Measurements from ENCODE around the gene ACSS3.
"Not testable (repeated sequence)": the region's sequence is repeated elsewhere in the genome, so short reads cannot be mapped to it uniquely, and the experiment has no call there.

The ACSS3 gene

GRCh38 chr12:81164827-81165226, 86.9 kb downstream of the ACSS3 start:
- no peak for DNase-seq (ENCODE audit: low read depth in 2 of 3, low spot score in 1 of 3)

GRCh38 chr12:81166790-81167189, 88.9 kb downstream of the ACSS3 start:
- DNase-seq (ENCODE audit: low read depth in 2 of 3, low spot score in 1 of 3), result no peak

DNA sequence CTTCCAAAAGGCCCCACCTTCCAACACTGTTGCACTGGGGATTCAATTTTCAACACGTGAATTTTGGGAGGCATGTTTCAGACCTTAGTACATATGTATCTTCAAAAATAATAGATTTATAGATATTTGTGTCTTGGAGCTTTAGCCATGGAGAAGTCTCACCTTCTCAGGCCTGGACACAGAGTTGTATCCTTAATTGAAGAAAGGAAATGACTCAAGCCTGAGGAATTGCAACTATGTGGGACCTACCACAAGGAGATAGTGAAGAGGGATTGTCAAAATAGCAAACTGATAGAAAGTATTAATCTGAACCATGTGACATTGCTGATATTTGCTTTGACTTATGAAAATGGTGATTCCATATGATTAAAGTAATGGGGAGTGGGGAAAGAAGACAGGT, 89.8 kb downstream of the ACSS3 start:
- no peak for DNase-seq (ENCODE audit: low read depth in 2 of 3, low spot score in 1 of 3)

DNA sequence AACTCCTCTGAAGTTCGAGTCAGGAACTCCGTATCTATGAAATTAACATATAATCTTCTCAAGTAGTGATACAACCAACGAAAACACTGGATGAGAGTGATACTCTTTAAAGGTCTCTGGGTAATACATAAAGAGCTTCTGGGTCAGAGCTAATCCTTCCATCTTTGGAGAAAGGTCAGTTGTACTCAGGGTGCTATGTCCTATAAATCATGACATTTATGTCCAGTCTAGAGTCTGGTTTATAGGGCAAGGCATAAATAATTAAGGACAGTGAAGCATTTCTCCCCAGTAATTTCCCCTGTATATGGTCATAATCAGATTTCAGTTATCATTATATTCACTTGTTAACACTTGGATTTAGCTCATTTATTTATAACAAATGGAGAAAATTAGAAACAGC, 90.6 kb downstream of the ACSS3 start:
- DNase-seq (ENCODE audit: low read depth in 2 of 3, low spot score in 1 of 3), result no peak

DNA sequence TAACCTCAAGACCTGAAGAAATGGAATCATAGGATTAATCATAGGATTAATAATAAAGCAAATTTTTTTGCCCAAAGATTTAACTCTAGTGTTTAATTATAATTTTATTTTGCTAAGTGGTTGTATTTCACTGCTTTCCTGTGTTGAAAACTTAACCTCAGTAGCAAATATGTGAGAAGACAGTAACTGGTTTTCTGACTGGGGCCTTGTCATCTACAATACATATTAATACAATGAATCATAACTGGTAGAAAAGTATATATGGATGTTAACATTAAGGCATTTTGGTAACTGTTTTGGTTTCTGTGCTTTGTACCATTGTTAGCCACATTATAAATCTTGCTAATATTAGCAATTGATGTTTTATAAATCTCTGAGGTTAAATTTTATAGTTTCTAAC, 92.2 kb downstream of the ACSS3 start:
- DNase-seq (ENCODE audit: low read depth in 2 of 3, low spot score in 1 of 3), result no peak

DNA sequence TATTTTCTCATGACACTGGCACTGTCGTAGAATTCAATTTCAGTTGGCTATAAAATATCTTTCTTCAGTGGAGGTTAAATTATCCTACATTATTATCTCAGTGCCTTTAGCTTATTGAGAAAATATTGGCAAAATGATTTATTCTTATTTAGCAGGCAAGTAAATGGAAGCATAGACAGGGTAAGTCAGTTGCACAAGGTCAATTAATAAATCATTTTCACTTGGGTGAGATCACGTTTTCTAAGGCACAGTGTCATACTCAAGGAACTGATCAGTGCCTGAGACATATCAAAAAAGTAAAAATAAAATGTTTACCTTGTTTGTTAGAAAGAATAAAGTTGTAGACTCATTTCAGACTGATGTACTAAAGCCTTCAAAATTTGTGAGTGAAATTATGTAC, 95.0 kb downstream of the ACSS3 start:
- DNase-seq (ENCODE audit: low read depth in 2 of 3, low spot score in 1 of 3), result no peak

- DNase-seq (ENCODE audit: low read depth in 2 of 3, low spot score in 1 of 3), result no peak
Measured at GRCh38 chr12:81174664-81175063, 96.8 kb downstream of the ACSS3 start.

DNA sequence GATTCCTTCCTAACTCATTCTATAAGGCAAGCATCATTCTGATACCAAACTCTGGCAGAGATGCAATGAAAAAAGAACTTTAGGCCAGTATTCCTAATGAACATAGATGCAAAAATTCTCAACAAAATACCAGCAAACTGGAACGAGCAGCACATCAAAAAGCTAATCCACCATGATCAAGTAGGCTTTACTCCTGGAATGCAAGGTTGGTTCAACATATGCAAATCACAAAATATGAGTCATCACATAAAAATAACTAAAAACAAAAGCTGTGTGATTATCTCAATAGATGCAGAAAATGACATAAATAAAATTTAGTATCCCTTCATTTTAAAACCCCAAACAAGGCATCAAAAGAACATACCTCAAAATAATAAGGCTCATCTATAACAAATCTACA, 98.9 kb downstream of the ACSS3 start:
- DNase-seq (ENCODE audit: low read depth in 2 of 3, low spot score in 1 of 3), result no peak

GRCh38 chr12:81181691-81182090, 103.8 kb downstream of the ACSS3 start:
- no peak for DNase-seq (ENCODE audit: low read depth in 2 of 3, low spot score in 1 of 3)

- no peak for DNase-seq (ENCODE audit: low read depth in 2 of 3, low spot score in 1 of 3)
Measured at GRCh38 chr12:81187686-81188085, 109.8 kb downstream of the ACSS3 start.

GRCh38 chr12:81196595-81196994, 118.7 kb downstream of the ACSS3 start:
- no peak for DNase-seq (ENCODE audit: low read depth in 2 of 3, low spot score in 1 of 3)

DNA sequence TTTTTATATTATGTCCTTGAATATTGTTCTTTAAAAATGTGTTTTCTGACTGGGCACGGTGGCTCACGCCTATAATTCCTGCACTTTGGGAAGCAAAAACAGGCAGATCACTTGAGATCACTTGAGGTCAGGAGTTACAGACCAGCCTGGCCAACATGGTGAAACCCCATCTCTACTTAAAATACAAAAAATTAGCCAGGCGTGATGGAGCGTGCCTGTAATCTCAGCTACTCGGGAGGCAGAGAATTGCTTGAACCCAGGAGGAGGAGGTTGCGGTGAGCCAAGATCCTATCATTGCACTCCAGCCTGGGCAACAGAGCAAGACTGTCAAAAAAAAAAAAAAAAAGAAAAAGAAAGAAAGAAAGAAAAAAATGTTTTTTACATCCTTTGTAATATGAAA, 122.7 kb downstream of the ACSS3 start:
- DNase-seq (ENCODE audit: low read depth in 2 of 3, low spot score in 1 of 3), result not testable (repeated sequence)

- DNase-seq (ENCODE audit: low read depth in 2 of 3, low spot score in 1 of 3), result no peak
Measured at GRCh38 chr12:81203671-81204204, 125.9 kb downstream of the ACSS3 start.

GRCh38 chr12:81205416-81205815, 127.5 kb downstream of the ACSS3 start:
- DNase-seq (ENCODE audit: low read depth in 2 of 3, low spot score in 1 of 3), result no peak

GRCh38 chr12:81206429-81206828, 128.6 kb downstream of the ACSS3 start:
- no peak for DNase-seq (ENCODE audit: low read depth in 2 of 3, low spot score in 1 of 3)

GRCh38 chr12:81207173-81207572, 129.3 kb downstream of the ACSS3 start:
- DNase-seq (ENCODE audit: low read depth in 2 of 3, low spot score in 1 of 3), result no peak

GRCh38 chr12:81207664-81208063, 129.8 kb downstream of the ACSS3 start:
- DNase-seq (ENCODE audit: low read depth in 2 of 3, low spot score in 1 of 3), result no peak

GRCh38 chr12:81208187-81208911, 130.5 kb downstream of the ACSS3 start:
- no peak for DNase-seq (ENCODE audit: low read depth in 2 of 3, low spot score in 1 of 3)

DNA sequence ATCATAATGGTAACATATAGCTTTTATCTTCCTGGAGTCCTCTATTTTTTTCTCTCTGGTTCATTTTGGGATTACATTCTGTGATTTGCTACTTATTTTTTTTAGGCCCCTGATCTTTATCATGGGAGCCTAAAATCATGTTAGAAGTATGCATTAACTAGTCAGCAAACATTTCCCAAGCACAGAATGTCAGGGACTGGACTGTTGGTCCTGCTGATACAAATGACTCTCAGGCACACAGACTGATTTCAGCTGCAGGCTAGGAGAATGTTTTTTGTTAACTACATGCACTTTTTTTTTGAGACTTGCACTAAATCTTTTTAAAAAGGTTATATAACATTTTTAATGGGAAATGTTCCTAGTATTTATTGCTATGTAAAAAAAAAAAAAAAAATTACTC, 131.1 kb downstream of the ACSS3 start:
- no peak for DNase-seq (ENCODE audit: low read depth in 2 of 3, low spot score in 1 of 3)

GRCh38 chr12:81209772-81210225, 131.9 kb downstream of the ACSS3 start:
- not testable (repeated sequence) for DNase-seq (ENCODE audit: low read depth in 2 of 3, low spot score in 1 of 3)

GRCh38 chr12:81211306-81211705, 133.4 kb downstream of the ACSS3 start:
- no peak for DNase-seq (ENCODE audit: low read depth in 2 of 3, low spot score in 1 of 3)

GRCh38 chr12:81212996-81213696, 135.3 kb downstream of the ACSS3 start:
- DNase-seq (ENCODE audit: low read depth in 2 of 3, low spot score in 1 of 3), result no peak
